Upper lobe of left lung (tissue), 6 donors: ENCODE measurements around the gene ERICH3. TPM values are rescaled to one million over a fixed set of nuclear protein-coding genes. Genes with fewer than 3 reads are reported as not detected.

Experiments used
- ATAC-seq, 2 donors: fragments of 200-7000 bp; cut with Tn5 transposase; one replicate each; pipeline ENCODE4 v1.9.1; 2022; ENCODE audit warnings: mild to moderate bottlenecking in 2 of 2, moderate library complexity in 2 of 2; ENCODE audit not compliant: low FRiP score in 2 of 2
- DNase-seq, 2 donors: peaks; one replicate each; pipeline ENCODE4 v3.0.0-alpha.2; 2019 to 2020
- H3K27ac ChIP-seq, 4 donors: fragments of 200-600 bp; sonication (generic); one replicate each; pipeline ENCODE4 v1.5.1; 2016 to 2019
- H3K27me3 ChIP-seq, 4 donors: fragments of 200-600 bp; sonication (generic); one replicate each; pipeline ENCODE4 v1.5.1; 2017 to 2019
- H3K36me3 ChIP-seq, 4 donors: fragments of 200-600 bp; sonication (generic); one replicate each; pipeline ENCODE4 v1.5.1; 2016 to 2019
- H3K4me1 ChIP-seq, 4 donors: fragments of 200-600 bp; sonication (generic); one replicate each; pipeline ENCODE4 v1.5.1; 2018 to 2019
- H3K4me3 ChIP-seq, 4 donors: fragments of 200-600 bp; sonication (generic); one replicate each; pipeline ENCODE4 v1.5.1; 2017 to 2019; ENCODE audit warnings: mild to moderate bottlenecking in 2 of 4, moderate library complexity in 1 of 4
- H3K9me3 ChIP-seq, 4 donors: fragments of 200-600 bp; sonication (generic); one replicate each; pipeline ENCODE4 v1.5.1; 2018 to 2019
- EP300 ChIP-seq, 4 donors: sonication (generic); formaldehyde crosslinking; IDR thresholded peaks; one replicate each; pipeline ENCODE4 v1.5.1; 2017; ENCODE audit warnings: antibody characterized with exemption in 4 of 4, control low read depth in 2 of 4
- POLR2A ChIP-seq, 4 donors: fragments of 450-650 bp; IDR thresholded peaks; one replicate each; pipeline ENCODE4 v1.5.1; 2016 to 2017; ENCODE audit warnings: antibody characterized with exemption in 4 of 4, mild to moderate bottlenecking in 2 of 4
- POLR2AphosphoS5 ChIP-seq, 2 donors: sonication (generic); formaldehyde crosslinking; IDR thresholded peaks; one replicate each; pipeline ENCODE4 v1.5.1; 2017; ENCODE audit warnings: antibody characterized with exemption in 2 of 2
- WGBS, 2 donors: methylation state at CpG; one replicate each; pipeline ENCODE4 v1.1.5; 2017 to 2018; 5-methylcytosine and 5-hydroxymethylcytosine counted together
- total RNA-seq, 6 donors: library from RNA; depleted of rRNA in 4 of 6; stranded (reverse); fragments of >200 nt in 4 of 6; gene quantifications; one replicate each; pipeline versions ENCODE4 v1.1.0 to v1.2.1, GENCODE V29; 2016 to 2021
- TF ChIP-seq, protein P1 (sequence below), 6 experiments: fragments of 450-650 bp in 4 of 6; fragments of 200-600 bp in 2 of 6; sonication (generic) in 2 of 6; IDR thresholded peaks; one replicate each; pipeline ENCODE4 v1.5.1; 2016 to 2019; ENCODE audit warnings: antibody characterized with exemption in 6 of 6
- donor health status: DM: no; HTN: no; CAD: no; lungs with moderate emphysema.
- donor health status: DM: no; HTN: yes; CAD: no; lungs with severe emphysema.

The ERICH3 gene
- total RNA-seq, 6 donors from 2014 or later, result 0.23 to 37.5 (median 3.7) TPM

DNA sequence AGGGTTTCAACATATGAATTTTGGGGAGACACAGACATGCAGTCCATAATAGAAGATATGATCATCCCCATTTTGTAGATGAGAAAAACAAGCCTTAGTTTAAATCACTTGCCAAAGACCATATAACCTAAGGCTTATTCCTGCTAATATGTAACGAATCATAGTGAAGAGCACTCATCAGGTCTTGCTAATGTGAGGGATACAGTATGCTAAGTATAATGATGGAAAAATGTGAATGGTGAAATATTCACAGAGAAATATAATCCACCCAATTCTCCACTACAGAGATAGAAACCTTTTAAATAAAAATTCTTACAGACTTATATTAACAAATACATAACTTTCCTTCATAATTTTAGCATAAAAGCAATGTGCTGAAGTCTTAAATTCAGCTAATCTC is 18.9 kb downstream of the ERICH3 start:
- TF ChIP-seq EP300 (IDR thresholded peaks at IDR 0.05) (no peak), POLR2A (IDR thresholded peaks at IDR 0.05) (no peak), POLR2AphosphoS5 (IDR thresholded peaks at IDR 0.05) (no peak)
- TF ChIP-seq, protein P1, sequence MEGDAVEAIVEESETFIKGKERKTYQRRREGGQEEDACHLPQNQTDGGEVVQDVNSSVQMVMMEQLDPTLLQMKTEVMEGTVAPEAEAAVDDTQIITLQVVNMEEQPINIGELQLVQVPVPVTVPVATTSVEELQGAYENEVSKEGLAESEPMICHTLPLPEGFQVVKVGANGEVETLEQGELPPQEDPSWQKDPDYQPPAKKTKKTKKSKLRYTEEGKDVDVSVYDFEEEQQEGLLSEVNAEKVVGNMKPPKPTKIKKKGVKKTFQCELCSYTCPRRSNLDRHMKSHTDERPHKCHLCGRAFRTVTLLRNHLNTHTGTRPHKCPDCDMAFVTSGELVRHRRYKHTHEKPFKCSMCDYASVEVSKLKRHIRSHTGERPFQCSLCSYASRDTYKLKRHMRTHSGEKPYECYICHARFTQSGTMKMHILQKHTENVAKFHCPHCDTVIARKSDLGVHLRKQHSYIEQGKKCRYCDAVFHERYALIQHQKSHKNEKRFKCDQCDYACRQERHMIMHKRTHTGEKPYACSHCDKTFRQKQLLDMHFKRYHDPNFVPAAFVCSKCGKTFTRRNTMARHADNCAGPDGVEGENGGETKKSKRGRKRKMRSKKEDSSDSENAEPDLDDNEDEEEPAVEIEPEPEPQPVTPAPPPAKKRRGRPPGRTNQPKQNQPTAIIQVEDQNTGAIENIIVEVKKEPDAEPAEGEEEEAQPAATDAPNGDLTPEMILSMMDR (IDR thresholded peaks at IDR 0.05), result no peak
- no peaks in the 10 kb centered on the region for H3K4me1 ChIP-seq
- DNase-seq, result no peak
- no peak for ATAC-seq
- no peaks in the 10 kb centered on the region for H3K9me3 ChIP-seq
- H3K27me3 ChIP-seq, result no peaks in the 10 kb centered on the region
- H3K4me3 ChIP-seq, result no peak overlapping the region
- no peaks in the 10 kb centered on the region for H3K36me3 ChIP-seq
- 78% methylated on average over 1 of the region's 1 CpG for WGBS, 2 donors
- H3K27ac ChIP-seq, result no peak overlapping the region

GRCh38 chr1:74652711-74653139 is 20.9 kb downstream of the ERICH3 start:
- TF ChIP-seq POLR2A (IDR thresholded peaks at IDR 0.05) (no peak), POLR2AphosphoS5 (IDR thresholded peaks at IDR 0.05) (no peak), EP300 (IDR thresholded peaks at IDR 0.05) (no peak)
- TF ChIP-seq, protein P1 (IDR thresholded peaks at IDR 0.05), result no peak
- peak in 1 of 2 donors; percentile 37 for ATAC-seq
- H3K4me3 ChIP-seq, result no peak overlapping the region
- DNase-seq, result no peak
- H3K27ac ChIP-seq, result no peak overlapping the region
- H3K36me3 ChIP-seq, result no peaks in the 10 kb centered on the region
- H3K4me1 ChIP-seq, result no peaks in the 10 kb centered on the region
- H3K27me3 ChIP-seq, result no peaks in the 10 kb centered on the region
- WGBS, 2 donors, result 57 to 65% methylated on average over 7 of the region's 7 CpGs
- H3K9me3 ChIP-seq, result no peaks in the 10 kb centered on the region

GRCh38 chr1:74650561-74650960 is 23.0 kb downstream of the ERICH3 start:
- 81 to 86% methylated on average over 4 of the region's 4 CpGs for WGBS, 2 donors
- no peaks in the 10 kb centered on the region for H3K36me3 ChIP-seq
- H3K27me3 ChIP-seq, result no peaks in the 10 kb centered on the region
- H3K4me1 ChIP-seq, result no peaks in the 10 kb centered on the region
- H3K27ac ChIP-seq, result no peak overlapping the region
- no peak overlapping the region for H3K4me3 ChIP-seq
- DNase-seq (no peak), ATAC-seq (no peak)
- TF ChIP-seq EP300 (IDR thresholded peaks at IDR 0.05), result no peak
- no peak for TF ChIP-seq POLR2A (IDR thresholded peaks at IDR 0.05)
- TF ChIP-seq, protein P1 (IDR thresholded peaks at IDR 0.05), result no peak
- TF ChIP-seq POLR2AphosphoS5 (IDR thresholded peaks at IDR 0.05), result no peak
- no peaks in the 10 kb centered on the region for H3K9me3 ChIP-seq

GRCh38 chr1:74641876-74642275 is 31.7 kb downstream of the ERICH3 start:
- Histone ChIP-seq H3K27ac (no peak overlapping the region), H3K9me3 (no peaks in the 10 kb centered on the region)
- no peak for ATAC-seq

GRCh38 chr1:74641161-74641560 is 32.4 kb downstream of the ERICH3 start:
- TF ChIP-seq, protein P1 (IDR thresholded peaks at IDR 0.05), result no peak
- TF ChIP-seq POLR2A (IDR thresholded peaks at IDR 0.05) (no peak), POLR2AphosphoS5 (IDR thresholded peaks at IDR 0.05) (no peak), EP300 (IDR thresholded peaks at IDR 0.05) (no peak)
- H3K27me3 ChIP-seq, result no peaks in the 10 kb centered on the region
- H3K4me1 ChIP-seq, result no peaks in the 10 kb centered on the region
- WGBS, 2 donors, result 86 to 88% methylated on average over 5 of the region's 5 CpGs
- H3K27ac ChIP-seq, result no peak overlapping the region
- DNase-seq (no peak), ATAC-seq (no peak)
- no peak overlapping the region for H3K4me3 ChIP-seq
- H3K36me3 ChIP-seq, result no peaks in the 10 kb centered on the region
- no peaks in the 10 kb centered on the region for H3K9me3 ChIP-seq

More at GRCh38 chr1:74641876-74642275, 31.7 kb downstream of the ERICH3 start:
- TF ChIP-seq POLR2AphosphoS5 (IDR thresholded peaks at IDR 0.05), result no peak
- TF ChIP-seq EP300 (IDR thresholded peaks at IDR 0.05), result no peak
- TF ChIP-seq POLR2A (IDR thresholded peaks at IDR 0.05), result no peak
- TF ChIP-seq, protein P1 (IDR thresholded peaks at IDR 0.05), result no peak
- DNase-seq, result no peak
- Histone ChIP-seq H3K4me1 (no peaks in the 10 kb centered on the region), H3K4me3 (no peak overlapping the region), H3K36me3 (no peaks in the 10 kb centered on the region), H3K27me3 (no peaks in the 10 kb centered on the region)
